ENCODE measurements around the gene TMBIM1.
A peak's percentile ranks its signal among the peaks of the same experiment; 100 is the strongest.

The TMBIM1 gene

GRCh38 chr2:218292048-218293014 lies at the start of gene TMBIM1:
Gene TMBIM1 (minus strand): TSS chr2:218292503. CDS start chr2:218282141, 10,362 bp downstream.
- FAIRE-seq (peak; percentile 48), DNase-seq (ENCODE audit: extremely low spot score, insufficient read length, low read depth) (peak; percentile 82)

- FAIRE-seq (no peak), DNase-seq (ENCODE audit: extremely low spot score, insufficient read length, low read depth) (no peak)
Measured at GRCh38 chr2:218341381-218341780, 49.1 kb upstream of the TMBIM1 start.

GRCh38 chr2:218340656-218341055 lies 48.4 kb upstream of the TMBIM1 start:
- DNase-seq (ENCODE audit: extremely low spot score, insufficient read length, low read depth) (no peak), FAIRE-seq (no peak)

GRCh38 chr2:218334531-218334930 lies 42.2 kb upstream of the TMBIM1 start:
- no peak for FAIRE-seq

GRCh38 chr2:218332920-218333645 lies 40.8 kb upstream of the TMBIM1 start:
- DNase-seq (ENCODE audit: extremely low spot score, insufficient read length, low read depth) (no peak), FAIRE-seq (no peak)

More at GRCh38 chr2:218334531-218334930, 42.2 kb upstream of the TMBIM1 start:
- DNase-seq (ENCODE audit: extremely low spot score, insufficient read length, low read depth): no peak

GRCh38 chr2:218332288-218332687 lies 40.0 kb upstream of the TMBIM1 start:
- DNase-seq (ENCODE audit: extremely low spot score, insufficient read length, low read depth) (no peak), FAIRE-seq (no peak)

- FAIRE-seq (peak; percentile 52), DNase-seq (ENCODE audit: extremely low spot score, insufficient read length, low read depth) (no peak)
Measured at GRCh38 chr2:218331745-218332144, 39.4 kb upstream of the TMBIM1 start.

- DNase-seq (ENCODE audit: extremely low spot score, insufficient read length, low read depth) (no peak), FAIRE-seq (no peak)
Measured at GRCh38 chr2:218329826-218330593, 37.7 kb upstream of the TMBIM1 start.

GRCh38 chr2:218329027-218329825 lies 36.9 kb upstream of the TMBIM1 start:
- no peak for DNase-seq (ENCODE audit: extremely low spot score, insufficient read length, low read depth)

GRCh38 chr2:218328294-218328693 lies 36.0 kb upstream of the TMBIM1 start:
- DNase-seq (ENCODE audit: extremely low spot score, insufficient read length, low read depth) (no peak), FAIRE-seq (no peak)

More at GRCh38 chr2:218329027-218329825, 36.9 kb upstream of the TMBIM1 start:
- peak; percentile 92 for FAIRE-seq

- FAIRE-seq: no peak
- DNase-seq (ENCODE audit: extremely low spot score, insufficient read length, low read depth): no peak
Measured at GRCh38 chr2:218327451-218328210, 35.3 kb upstream of the TMBIM1 start.

GRCh38 chr2:218326315-218326714 lies 34.0 kb upstream of the TMBIM1 start:
- no peak for DNase-seq (ENCODE audit: extremely low spot score, insufficient read length, low read depth)

GRCh38 chr2:218325566-218326160 lies 33.4 kb upstream of the TMBIM1 start:
- FAIRE-seq (no peak), DNase-seq (ENCODE audit: extremely low spot score, insufficient read length, low read depth) (no peak)

More at GRCh38 chr2:218326315-218326714, 34.0 kb upstream of the TMBIM1 start:
- no peak for FAIRE-seq

- no peak for FAIRE-seq
- DNase-seq (ENCODE audit: extremely low spot score, insufficient read length, low read depth): no peak
Measured at GRCh38 chr2:218323526-218324472, 31.5 kb upstream of the TMBIM1 start.

- DNase-seq (ENCODE audit: extremely low spot score, insufficient read length, low read depth): peak; percentile 75
- peak; percentile 59 for FAIRE-seq
Measured at GRCh38 chr2:218322768-218323525, 30.6 kb upstream of the TMBIM1 start.

- DNase-seq (ENCODE audit: extremely low spot score, insufficient read length, low read depth): no peak
- no peak for FAIRE-seq
Measured at GRCh38 chr2:218320704-218321336, 28.5 kb upstream of the TMBIM1 start.

Data from GM18507 (cell line).